T-helper 2 cell (primary cell): ENCODE data around the gene RPL22.

ENCODE experiments used
- DNase-seq, 5 experiments: peaks; one replicate each; pipeline versions ENCODE4 v3.0.0 to v3.0.0-alpha.2; 2012 to 2022

RPL22 gene

GRCh38 chr1:6151291-6151822 lies 48.0 kb downstream of the RPL22 start:
- DNase-seq = no peak

DNA sequence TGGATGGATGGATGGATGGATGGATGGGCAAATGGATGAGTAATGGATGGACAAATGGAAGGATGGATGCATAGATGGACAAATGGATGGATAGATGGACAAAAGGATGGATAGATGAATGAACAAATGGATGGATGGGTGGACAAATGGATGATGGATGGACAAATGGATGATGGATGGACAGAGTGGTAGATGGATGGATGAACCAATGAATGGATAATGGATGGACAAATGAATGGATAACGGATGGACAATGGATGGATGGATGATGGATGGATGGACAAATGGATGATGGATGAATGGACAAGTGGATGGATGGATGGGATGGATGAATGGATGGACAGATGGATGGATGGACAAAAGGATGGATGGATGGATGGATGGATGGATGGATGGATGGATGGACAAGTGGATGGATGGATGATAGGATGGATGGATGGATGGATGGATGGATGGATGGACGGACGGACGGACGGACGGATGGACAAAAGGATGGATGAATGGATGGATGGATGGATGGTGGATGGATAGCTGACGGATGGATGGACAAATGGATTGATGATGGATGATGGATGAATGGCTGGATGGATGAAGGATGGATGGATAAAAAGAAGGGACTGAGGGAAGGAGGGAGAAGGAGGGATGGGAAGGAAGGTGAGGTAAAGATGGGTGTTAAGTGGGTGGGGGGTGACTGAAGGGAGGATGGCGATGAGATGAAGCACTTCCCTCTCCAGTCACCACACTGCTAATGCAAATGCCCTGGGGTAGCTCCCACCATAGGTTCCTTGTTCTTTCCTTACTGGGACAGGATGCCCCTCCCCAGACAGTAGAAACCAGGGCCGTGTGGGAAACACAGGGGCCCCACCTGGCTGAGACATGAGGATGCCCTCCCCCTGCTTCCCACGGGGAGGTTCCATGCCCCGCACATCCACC lies 49.1 kb downstream of the RPL22 start:
- DNase-seq = no peak

DNA sequence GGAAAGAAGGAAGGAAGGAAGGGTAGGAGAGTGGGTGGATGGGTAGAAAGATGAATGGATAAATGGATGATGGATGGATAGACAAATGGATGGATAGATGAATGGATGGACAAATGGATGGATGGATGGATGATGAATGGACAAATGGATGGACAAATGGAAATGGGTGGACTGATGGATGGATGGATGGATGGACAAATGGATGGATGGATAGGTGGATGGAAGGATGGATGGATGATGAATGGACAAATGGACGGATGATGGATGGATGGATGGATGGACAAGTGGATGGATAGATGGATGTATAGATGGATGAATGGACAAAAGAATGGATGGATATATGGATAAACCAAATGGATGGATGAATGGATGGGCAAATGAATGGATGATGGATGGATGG lies 49.8 kb downstream of the RPL22 start:
- no peak for DNase-seq

DNA sequence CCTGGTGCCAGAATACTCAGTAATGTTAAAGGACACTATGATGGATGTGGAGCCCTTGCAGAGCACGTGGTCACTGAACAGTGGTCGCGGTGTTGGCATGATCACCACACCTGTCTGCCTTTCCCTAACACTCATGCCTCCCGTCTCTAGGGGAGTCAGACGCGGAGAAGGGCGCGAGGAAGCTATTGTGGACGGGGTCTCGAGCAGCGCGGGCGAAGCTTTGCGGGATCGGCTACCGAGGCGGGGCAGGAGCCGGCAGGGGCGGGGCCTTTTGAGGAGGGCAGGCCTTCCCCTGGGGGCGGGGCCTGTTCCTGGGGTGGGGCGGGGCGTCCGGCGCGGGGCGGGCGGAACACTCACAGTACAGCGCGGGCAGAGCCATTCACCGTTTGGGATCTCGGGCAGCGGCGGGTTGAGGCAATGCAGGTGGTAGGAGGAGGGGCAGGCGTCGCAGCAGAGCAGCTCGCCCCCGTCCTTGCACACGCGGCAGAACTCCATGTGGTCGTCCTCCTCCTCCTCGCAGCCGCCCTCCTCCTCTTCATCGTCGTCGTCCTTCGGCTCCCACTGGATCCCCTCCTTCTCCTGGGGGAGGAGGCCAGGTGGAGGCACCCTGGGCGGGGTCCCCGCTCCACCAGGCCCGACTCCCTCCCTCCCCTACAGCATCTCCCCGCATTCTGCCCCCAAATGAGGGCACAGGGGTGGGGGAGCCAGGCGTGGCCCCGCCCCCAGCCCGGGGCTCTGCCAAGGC lies 50.7 kb downstream of the RPL22 start:
- DNase-seq = peak; percentile 19 to 58 (median 56)

GRCh38 chr1:6145864-6146410 lies 53.5 kb downstream of the RPL22 start:
- DNase-seq = no peak

DNA sequence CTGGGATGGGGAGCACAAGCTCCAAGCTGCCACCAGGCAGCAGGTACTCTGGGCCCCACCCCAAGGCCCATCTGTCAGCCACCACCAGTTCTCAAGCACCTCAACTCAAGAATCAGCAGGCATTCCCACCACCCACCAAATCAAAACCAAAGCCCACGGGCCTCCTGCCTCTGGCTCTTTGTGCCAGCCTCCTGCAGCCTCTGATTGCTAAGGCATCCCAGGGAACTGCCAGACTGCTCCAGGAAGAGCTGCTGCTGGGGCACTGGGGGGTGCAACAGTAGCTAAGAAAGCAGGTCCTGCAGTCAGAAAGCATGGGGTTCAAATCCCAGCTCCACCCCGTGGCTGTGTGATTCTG lies 54.0 kb downstream of the RPL22 start:
- no peak for DNase-seq

GRCh38 chr1:6144647-6145395 lies 54.6 kb downstream of the RPL22 start:
- DNase-seq = no peak

- no peak for DNase-seq
These were observed 55.2 kb downstream of the RPL22 start for GRCh38 chr1:6144175-6144574.

- DNase-seq = no peak
These were observed 56.0 kb downstream of the RPL22 start for GRCh38 chr1:6143395-6143794.

GRCh38 chr1:6142734-6143133 lies 56.7 kb downstream of the RPL22 start:
- DNase-seq = no peak

DNA sequence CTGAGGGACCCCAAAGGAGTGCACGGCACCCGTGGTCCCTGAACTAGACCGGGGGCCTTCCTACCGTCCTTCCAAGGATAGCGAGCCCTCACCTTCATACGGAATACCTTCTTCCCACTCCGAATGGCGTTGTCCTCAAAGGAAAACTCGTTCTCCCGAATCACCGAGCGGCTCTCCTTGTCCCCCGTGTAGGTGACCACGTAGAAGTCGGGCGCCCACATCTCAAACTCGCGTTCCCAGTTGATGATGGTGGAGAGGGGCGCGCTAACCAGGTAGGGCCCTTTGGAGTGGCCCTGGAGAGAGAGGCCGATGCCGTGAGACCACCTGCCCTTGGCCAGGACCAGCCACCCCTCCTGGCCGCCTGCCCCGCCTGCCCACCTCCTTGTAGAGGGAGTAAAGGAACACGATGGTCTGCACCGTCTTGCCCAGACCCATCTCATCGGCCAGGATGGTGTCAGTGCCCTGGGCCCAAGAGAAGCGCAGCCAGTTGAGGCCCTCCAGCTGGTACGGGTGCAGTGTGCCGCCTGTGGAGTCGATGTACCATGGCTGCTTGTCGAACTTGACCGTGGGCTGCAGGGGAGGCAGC lies 57.3 kb downstream of the RPL22 start:
- DNase-seq = no peak

DNA sequence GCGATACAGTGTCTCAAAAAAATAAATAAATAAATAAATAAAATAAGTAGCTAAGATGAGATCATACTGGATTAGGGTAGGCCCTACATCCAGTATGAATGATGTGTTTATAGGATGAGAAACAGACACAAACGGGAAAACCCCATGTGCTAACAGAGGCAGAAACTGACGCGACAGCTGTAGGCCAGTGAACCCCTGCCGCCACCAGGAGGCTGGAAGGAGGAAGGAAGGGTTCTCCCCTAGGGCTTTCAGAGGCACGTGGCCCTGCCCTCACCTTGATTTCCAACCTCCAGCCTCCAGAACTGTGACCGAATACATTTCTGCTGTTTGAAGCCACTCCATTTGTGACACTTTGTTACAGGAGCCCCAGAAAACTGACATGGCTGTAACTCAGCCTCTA lies 57.8 kb downstream of the RPL22 start:
- DNase-seq = peak in 1 of 5 experiments; percentile 27

GRCh38 chr1:6140413-6140812 lies 59.0 kb downstream of the RPL22 start:
- DNase-seq = no peak

- DNase-seq = no peak
These were observed 61.6 kb downstream of the RPL22 start for GRCh38 chr1:6137758-6138157.

DNA sequence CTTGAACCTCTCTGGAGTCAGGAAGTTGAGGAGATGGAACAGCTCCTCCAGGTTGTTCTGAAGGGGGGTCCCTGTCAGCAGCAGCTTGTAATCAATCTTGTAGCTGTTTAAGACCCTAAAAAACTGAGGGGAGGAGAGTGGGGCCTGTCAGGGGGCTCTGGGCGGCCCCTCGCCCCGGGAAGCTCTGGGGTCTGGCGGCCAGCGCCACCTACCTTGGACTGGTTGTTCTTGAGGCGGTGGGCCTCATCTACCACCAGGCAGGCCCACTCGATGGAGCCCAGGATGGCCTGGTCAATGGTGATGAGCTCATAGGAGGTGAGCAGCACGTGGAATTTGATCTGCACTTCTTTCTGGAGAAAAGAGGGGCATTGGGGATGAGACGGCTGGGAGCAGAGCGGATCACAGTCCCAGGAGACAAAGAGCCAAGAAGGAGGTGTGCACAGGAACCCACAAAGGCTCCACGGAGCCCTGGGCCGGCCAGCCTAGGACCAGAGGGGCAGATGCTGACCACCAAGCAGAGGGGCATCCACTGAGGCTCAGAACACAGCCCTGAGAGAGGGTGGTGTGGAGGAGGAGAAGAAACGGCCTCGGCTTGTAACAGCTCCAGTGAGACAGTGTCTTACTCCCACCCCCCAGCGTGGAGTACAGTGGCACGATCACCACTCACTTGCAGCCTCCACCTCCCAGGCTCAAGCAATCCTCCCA lies 62.7 kb downstream of the RPL22 start:
- DNase-seq = no peak
